Natural killer cell (primary cell): ENCODE results near the gene TANC1. TPM values are rescaled to one million over a fixed set of nuclear protein-coding genes. Genes with fewer than 3 reads are reported as not detected.

Experiments
- ATAC-seq, 3 donors: fragments of 150-1000 bp in 2 of 3; fragments of 200-7000 bp in 1 of 3; cut with Tn5 transposase; 1 replicate in 1 of 3; 2 replicates in 2 of 3; pipeline ENCODE4 v1.10.0; 2021; ENCODE audit warnings: mild to moderate bottlenecking in 2 of 3, moderate library complexity in 2 of 3
- DNase-seq, 2 donors: peaks; one replicate each; pipeline versions ENCODE4 v3.0.0 to v3.0.0-alpha.2; 2013 to 2021; ENCODE audit warnings: mixed read lengths in 1 of 2
- H3K27ac ChIP-seq: one replicate; pipeline ENCODE4 v1.5.1; 2013; ENCODE audit warnings: mild to moderate bottlenecking, low read length
- H3K27me3 ChIP-seq: one replicate; pipeline ENCODE4 v1.6.1; 2013; ENCODE audit warnings: low read length; ENCODE audit not compliant: control insufficient read depth, insufficient read depth
- H3K36me3 ChIP-seq: one replicate; pipeline ENCODE4 v1.6.1; 2013; ENCODE audit warnings: low read length; ENCODE audit not compliant: control insufficient read depth, insufficient read depth
- H3K4me1 ChIP-seq: one replicate; pipeline ENCODE4 v1.6.1; 2013; ENCODE audit warnings: low read length; ENCODE audit not compliant: control insufficient read depth, insufficient read depth
- H3K4me3 ChIP-seq: one replicate; pipeline ENCODE4 v1.5.1; 2013; ENCODE audit warnings: low read length
- H3K9me3 ChIP-seq: one replicate; pipeline ENCODE4 v1.6.1; 2013; ENCODE audit warnings: low read length; ENCODE audit not compliant: control insufficient read depth, insufficient read depth
- H3K27ac Mint-ChIP-seq, 2 donors: one replicate each; pipeline ENCODE4 v1.8.0; 2022; ENCODE audit warnings: mild to moderate bottlenecking in 2 of 2, mixed read lengths in 2 of 2, moderate library complexity in 1 of 2
- H3K27me3 Mint-ChIP-seq, 2 donors: one replicate each; pipeline ENCODE4 v1.8.0; 2022; ENCODE audit warnings: low read depth in 2 of 2, mixed read lengths in 2 of 2
- H3K36me3 Mint-ChIP-seq: one replicate; pipeline ENCODE4 v1.8.0; 2022; ENCODE audit warnings: mixed read lengths
- H3K4me1 Mint-ChIP-seq, 2 donors: one replicate each; pipeline ENCODE4 v1.8.0; 2022; ENCODE audit warnings: mixed read lengths in 2 of 2
- H3K4me3 Mint-ChIP-seq: one replicate; pipeline ENCODE4 v1.8.0; 2022; ENCODE audit warnings: mild to moderate bottlenecking, moderate library complexity, mixed read lengths
- H3K9me3 Mint-ChIP-seq, 2 donors: one replicate each; pipeline ENCODE4 v1.8.0; 2022; ENCODE audit warnings: mixed read lengths in 2 of 2
- CTCF ChIP-seq: fragments of 200-600 bp; IDR thresholded peaks from one replicate; pipeline ENCODE4 v1.8.0; 2022; ENCODE audit warnings: antibody characterized with exemption
- WGBS: methylation state at CpG from one replicate; pipeline ENCODE4 v1.1.7; 2013; ENCODE audit warnings: missing lambda C conversion rate; ENCODE audit not compliant: insufficient coverage; 5-methylcytosine and 5-hydroxymethylcytosine counted together
- intact Hi-C: fragments of 100-400 bp; cut with micrococcal nuclease; formaldehyde crosslinking; loops from one replicate; pipeline ENCODE4 v1.14.2; 2022
- total RNA-seq, 4 donors: library from RNA; stranded (reverse); fragments of 120-200 nt in 1 of 4; gene quantifications; one replicate each; pipeline versions ENCODE4 v1.2.3 to v1.2.4, GENCODE V29; 2013 to 2022

Gene TANC1
- total RNA-seq, 3 donors from 2014 or later (not counting 1 experiment from before 2014, with no cell fraction given), result 0.82 to 4.2 (median 1.1) TPM

- Mint-ChIP-seq H3K27me3 (peaks cover 0 to 3% of the 10 kb centered on the region in 2 donors), H3K27ac (no peak overlapping the region), H3K9me3 (no peaks in the 10 kb centered on the region), H3K4me3 (no peak overlapping the region), H3K36me3 (no peaks in the 10 kb centered on the region), H3K4me1 (peaks cover 19 to 38% of the 10 kb centered on the region in 2 donors)
- DNase-seq, result no peak
- intact Hi-C loops, result no loop called here
- H3K9me3 ChIP-seq, result no peaks in the 10 kb centered on the region
- no peak for TF ChIP-seq CTCF
- H3K27me3 ChIP-seq, result no peaks in the 10 kb centered on the region
- H3K4me3 ChIP-seq, result no peak overlapping the region
- no peaks in the 10 kb centered on the region for H3K4me1 ChIP-seq
- no peak overlapping the region for H3K27ac ChIP-seq
- WGBS, result 94% methylated on average over 8 of the region's 8 CpGs
- no peaks in the 10 kb centered on the region for H3K36me3 ChIP-seq
- ATAC-seq, result no peak
Observed at GRCh38 chr2:159179096-159179495, 210.7 kb downstream of the TANC1 start.

GRCh38 chr2:159179696-159180095 is 211.3 kb downstream of the TANC1 start:
- Mint-ChIP-seq H3K27ac (no peak overlapping the region), H3K27me3 (peaks cover 0 to 3% of the 10 kb centered on the region in 2 donors), H3K4me3 (no peak overlapping the region), H3K9me3 (no peaks in the 10 kb centered on the region), H3K36me3 (no peaks in the 10 kb centered on the region), H3K4me1 (peaks cover 15 to 36% of the 10 kb centered on the region in 2 donors)
- H3K27me3 ChIP-seq, result no peaks in the 10 kb centered on the region
- no peak for ATAC-seq
- no peaks in the 10 kb centered on the region for H3K36me3 ChIP-seq
- H3K4me3 ChIP-seq, result no peak overlapping the region
- no peaks in the 10 kb centered on the region for H3K9me3 ChIP-seq
- 95% methylated on average over 4 of the region's 4 CpGs for WGBS
- TF ChIP-seq CTCF, result no peak
- H3K27ac ChIP-seq, result no peak overlapping the region
- H3K4me1 ChIP-seq, result no peaks in the 10 kb centered on the region
- intact Hi-C loops, result no loop called here
- no peak for DNase-seq

- Mint-ChIP-seq H3K4me1 (peaks cover 18 to 38% of the 10 kb centered on the region in 2 donors), H3K36me3 (no peaks in the 10 kb centered on the region), H3K27ac (peak overlapping the region in 1 of 2 donors; percentile 21), H3K9me3 (no peaks in the 10 kb centered on the region), H3K27me3 (peaks cover 0 to 3% of the 10 kb centered on the region in 2 donors), H3K4me3 (no peak overlapping the region)
- Histone ChIP-seq H3K9me3 (no peaks in the 10 kb centered on the region), H3K27ac (no peak overlapping the region), H3K36me3 (no peaks in the 10 kb centered on the region), H3K4me3 (no peak overlapping the region), H3K4me1 (peaks cover 10% of the 10 kb centered on the region), H3K27me3 (no peaks in the 10 kb centered on the region)
- TF ChIP-seq CTCF, result no peak
- DNase-seq, result no peak
- intact Hi-C loops, result no loop called here
- ATAC-seq, result no peak
- WGBS, result 80% methylated on average over 9 of the region's 9 CpGs
Observed at GRCh38 chr2:159183346-159183745, 214.9 kb downstream of the TANC1 start.
